H9 (cell line): ENCODE measurements around the gene LUZP4. TPM values are rescaled to one million over a fixed set of nuclear protein-coding genes. Genes with fewer than 3 reads are reported as not detected.

ENCODE experiments used
- DNase-seq: peaks from one replicate; pipeline ENCODE4 v3.0.0-alpha.2; 2017
- H2AFZ ChIP-seq: one replicate; pipeline ENCODE4 v1.6.1; 2013; ENCODE audit warnings: mild to moderate bottlenecking, low read length, control low read depth, moderate library complexity
- H2AK5ac ChIP-seq: 2 replicates; pipeline ENCODE4 v1.6.1; 2013; ENCODE audit warnings: low read length, control low read depth, mixed read lengths; ENCODE audit not compliant: insufficient read length
- H2BK120ac ChIP-seq: one replicate; pipeline ENCODE4 v1.6.1; 2013; ENCODE audit warnings: low read depth, mild to moderate bottlenecking, low read length, control low read depth, inconsistent platforms; ENCODE audit not compliant: poor library complexity, severe bottlenecking
- H2BK12ac ChIP-seq: 2 replicates; pipeline ENCODE4 v1.6.1; 2013; ENCODE audit warnings: low read length, control low read depth, mixed read lengths, low read depth; ENCODE audit not compliant: insufficient read length
- H2BK15ac ChIP-seq: 2 replicates; pipeline ENCODE4 v1.6.1; 2013; ENCODE audit warnings: low read depth, low read length, control low read depth
- H2BK20ac ChIP-seq: one replicate; pipeline ENCODE4 v1.6.1; 2013; ENCODE audit warnings: low read depth, mild to moderate bottlenecking, low read length, control low read depth, inconsistent platforms; ENCODE audit not compliant: poor library complexity, severe bottlenecking
- H2BK5ac ChIP-seq: 2 replicates; pipeline ENCODE4 v1.6.1; 2013; ENCODE audit warnings: low read length, control low read depth, mixed read lengths; ENCODE audit not compliant: insufficient read length
- H3K14ac ChIP-seq: 2 replicates; pipeline ENCODE4 v1.6.1; 2013; ENCODE audit warnings: low read length, control low read depth; ENCODE audit not compliant: insufficient read depth
- H3K18ac ChIP-seq: 2 replicates; pipeline ENCODE4 v1.6.1; 2013; ENCODE audit warnings: low read depth, mild to moderate bottlenecking, mixed read lengths, low read length, control low read depth; ENCODE audit not compliant: insufficient read length
- H3K23ac ChIP-seq: 2 replicates; pipeline ENCODE4 v1.6.1; 2013; ENCODE audit warnings: low read length, control low read depth, mixed read lengths, low read depth; ENCODE audit not compliant: insufficient read length
- H3K23me2 ChIP-seq: 2 replicates; pipeline ENCODE4 v1.6.1; 2013; ENCODE audit warnings: low read depth, mild to moderate bottlenecking, mixed read lengths, low read length, control low read depth; ENCODE audit not compliant: insufficient read length, poor library complexity, severe bottlenecking
- H3K27ac ChIP-seq: 2 replicates; pipeline ENCODE4 v1.5.1; 2013; ENCODE audit warnings: low read length, control low read depth, mixed read lengths, low read depth; ENCODE audit not compliant: insufficient read length
- H3K27me3 ChIP-seq: 2 replicates; pipeline ENCODE4 v1.6.1; 2013; ENCODE audit warnings: low read length, control low read depth, inconsistent platforms; ENCODE audit not compliant: insufficient read depth
- H3K4ac ChIP-seq: 2 replicates; pipeline ENCODE4 v1.6.1; 2013; ENCODE audit warnings: low read depth, mild to moderate bottlenecking, control low read depth, inconsistent platforms, low read length, moderate library complexity
- H3K4me1 ChIP-seq: 2 replicates; pipeline ENCODE4 v1.6.1; 2013; ENCODE audit warnings: low read length, control low read depth, inconsistent platforms; ENCODE audit not compliant: insufficient read depth
- H3K4me2 ChIP-seq: 2 replicates; pipeline ENCODE4 v1.6.1; 2013; ENCODE audit warnings: low read length, control low read depth, mixed read lengths; ENCODE audit not compliant: insufficient read length, insufficient read depth
- H3K56ac ChIP-seq: 2 replicates; pipeline ENCODE4 v1.6.1; 2013; ENCODE audit warnings: low read depth, mild to moderate bottlenecking, mixed read lengths, low read length, control low read depth; ENCODE audit not compliant: insufficient read length
- H3K79me1 ChIP-seq: 2 replicates; pipeline ENCODE4 v1.6.1; 2013; ENCODE audit warnings: low read depth, mild to moderate bottlenecking, moderate library complexity, low read length, control low read depth, inconsistent platforms; ENCODE audit not compliant: insufficient read depth, poor library complexity, severe bottlenecking
- H3K79me2 ChIP-seq: 2 replicates; pipeline ENCODE4 v1.6.1; 2013; ENCODE audit warnings: low read length, control low read depth, inconsistent platforms; ENCODE audit not compliant: insufficient read depth
- H3K9ac ChIP-seq: 2 replicates; pipeline ENCODE4 v1.6.1; 2013; ENCODE audit warnings: low read length, control low read depth, mixed read lengths; ENCODE audit not compliant: insufficient read length; ENCODE audit errors: extremely low read depth
- H3K9me3 ChIP-seq: one replicate; pipeline ENCODE4 v1.6.1; 2013; ENCODE audit warnings: low read depth, low read length, inconsistent platforms; ENCODE audit not compliant: control insufficient read depth
- H3T11ph ChIP-seq: one replicate; pipeline ENCODE4 v1.6.1; 2013; ENCODE audit warnings: mild to moderate bottlenecking, low read length, control low read depth, inconsistent platforms
- H4K20me1 ChIP-seq: one replicate; pipeline ENCODE4 v1.6.1; 2013; ENCODE audit not compliant: control insufficient read depth, insufficient read length, insufficient read depth
- H4K5ac ChIP-seq: 2 replicates; pipeline ENCODE4 v1.6.1; 2013; ENCODE audit warnings: low read depth, mild to moderate bottlenecking, mixed read lengths, low read length, control low read depth; ENCODE audit not compliant: insufficient read length
- H4K8ac ChIP-seq: replicated peaks from 2 replicates; pipeline ENCODE4 v1.6.1; 2013; ENCODE audit warnings: low read length, control low read depth, mixed read lengths, low read depth; ENCODE audit not compliant: insufficient read length
- H4K91ac ChIP-seq: 2 replicates; pipeline ENCODE4 v1.6.1; 2013; ENCODE audit warnings: low read depth, mild to moderate bottlenecking, moderate library complexity, mixed read lengths, low read length, control low read depth; ENCODE audit not compliant: insufficient read length
- H3K27ac Mint-ChIP-seq, 3 experiments: 2 replicates in 2 of 3; 3 replicates in 1 of 3; pipeline ENCODE4 v1.8.0; 2020 to 2021; ENCODE audit warnings: mixed read lengths in 3 of 3, mild to moderate bottlenecking in 1 of 3, moderate library complexity in 1 of 3
- H3K27me3 Mint-ChIP-seq: 2 replicates; pipeline ENCODE4 v1.8.0; 2021; ENCODE audit warnings: low read depth, mild to moderate bottlenecking, moderate library complexity, mixed read lengths
- H3K36me3 Mint-ChIP-seq, 3 experiments: 2 replicates in 2 of 3; 3 replicates in 1 of 3; pipeline ENCODE4 v1.8.0; 2020 to 2021; ENCODE audit warnings: low read depth in 3 of 3, mixed read lengths in 3 of 3; ENCODE audit not compliant: insufficient read depth in 1 of 3
- H3K4me1 Mint-ChIP-seq, 2 experiments: 2 replicates each; pipeline ENCODE4 v1.8.0; 2020; ENCODE audit warnings: mixed read lengths in 2 of 2
- H3K4me3 Mint-ChIP-seq, 2 experiments: 2 replicates in 1 of 2; 3 replicates in 1 of 2; pipeline ENCODE4 v1.8.0; 2020 to 2021; ENCODE audit warnings: mild to moderate bottlenecking in 2 of 2, mixed read lengths in 2 of 2, moderate library complexity in 1 of 2
- H3K9me3 Mint-ChIP-seq, 2 experiments: 2 replicates in 1 of 2; 3 replicates in 1 of 2; pipeline ENCODE4 v1.8.0; 2020; ENCODE audit warnings: mild to moderate bottlenecking in 2 of 2, mixed read lengths in 2 of 2, moderate library complexity in 1 of 2
- CTCF ChIP-seq: fragments of 200-600 bp; sonication (generic); conservative IDR thresholded peaks from 3 replicates; pipeline ENCODE4 v1.8.0; 2021; ENCODE audit warnings: antibody characterized with exemption, mild to moderate bottlenecking
- WGBS: extraction: QIAGEN DNeasy Blood & Tissue Kit; methylation state at CpG from one replicate; pipeline ENCODE4 v1.1.7; 2013; ENCODE audit warnings: missing lambda C conversion rate, low lambda C conversion rate, mixed read lengths; ENCODE audit not compliant: insufficient read length; ENCODE audit errors: extremely low coverage; 5-methylcytosine and 5-hydroxymethylcytosine counted together
- total RNA-seq: library from RNA; stranded (reverse); gene quantifications from 2 replicates; pipeline ENCODE4 v1.2.1, GENCODE V29; 2021

LUZP4 gene
- total RNA-seq, 1 experiment from 2014 or later: not detected

GRCh38 chrX:115333446-115333845 lies 43.9 kb downstream of the LUZP4 start:
- H3K79me1 ChIP-seq: no peaks in the 10 kb centered on the region
- no peak overlapping the region for H3K4me2 ChIP-seq
- no peak overlapping the region for H3K23ac ChIP-seq
- H3K27ac ChIP-seq: no peak overlapping the region
- Mint-ChIP-seq H3K36me3 (peaks cover 0 to 6% (median 0%) of the 10 kb centered on the region in 3 experiments; a peak in 2 of 7 replicates), H3K9me3 (peaks cover 0 to 4% of the 10 kb centered on the region in 2 experiments; a peak in 1 of 5 replicates), H3K27ac (no peak overlapping the region), H3K27me3 (no peaks in the 10 kb centered on the region), H3K4me3 (no peak overlapping the region), H3K4me1 (peaks cover 34 to 40% of the 10 kb centered on the region in 2 experiments)
- no peaks in the 10 kb centered on the region for H3K79me2 ChIP-seq
- WGBS: no CpG with 5 or more reads among the region's 6 CpGs
- DNase-seq: no peak
- no peak for TF ChIP-seq CTCF
- no peak overlapping the region for H4K91ac ChIP-seq
- no peaks in the 10 kb centered on the region for H3K23me2 ChIP-seq
- no peak overlapping the region for H3K14ac ChIP-seq
- no peak overlapping the region for H2BK5ac ChIP-seq
- H2AFZ ChIP-seq: no peak overlapping the region
- H3K9me3 ChIP-seq: no peaks in the 10 kb centered on the region
- H3K4me1 ChIP-seq: peaks cover 5% of the 10 kb centered on the region; the same call in 1 of the 2 replicates
- H2BK120ac ChIP-seq: no peak overlapping the region
- H2AK5ac ChIP-seq: no peak overlapping the region
- H2BK12ac ChIP-seq: no peak overlapping the region
- H3K56ac ChIP-seq: no peak overlapping the region
- H4K8ac ChIP-seq: no peak overlapping the region
- no peaks in the 10 kb centered on the region for H3K27me3 ChIP-seq
- no peak overlapping the region for H3K4ac ChIP-seq
- no peak overlapping the region for H3K9ac ChIP-seq
- no peaks in the 10 kb centered on the region for H4K20me1 ChIP-seq
- H3T11ph ChIP-seq: no peak overlapping the region
- H2BK20ac ChIP-seq: no peak overlapping the region
- H3K18ac ChIP-seq: no peak overlapping the region
- H4K5ac ChIP-seq: no peak overlapping the region
- no peak overlapping the region for H2BK15ac ChIP-seq
